Measurements from ENCODE around the gene OR2A25. TPM values are rescaled to one million over a fixed set of nuclear protein-coding genes. Genes with fewer than 3 reads are reported as not detected.

OR2A25 gene
- polyA plus RNA-seq, 3 donors from 2014 or later = not detected

DNA sequence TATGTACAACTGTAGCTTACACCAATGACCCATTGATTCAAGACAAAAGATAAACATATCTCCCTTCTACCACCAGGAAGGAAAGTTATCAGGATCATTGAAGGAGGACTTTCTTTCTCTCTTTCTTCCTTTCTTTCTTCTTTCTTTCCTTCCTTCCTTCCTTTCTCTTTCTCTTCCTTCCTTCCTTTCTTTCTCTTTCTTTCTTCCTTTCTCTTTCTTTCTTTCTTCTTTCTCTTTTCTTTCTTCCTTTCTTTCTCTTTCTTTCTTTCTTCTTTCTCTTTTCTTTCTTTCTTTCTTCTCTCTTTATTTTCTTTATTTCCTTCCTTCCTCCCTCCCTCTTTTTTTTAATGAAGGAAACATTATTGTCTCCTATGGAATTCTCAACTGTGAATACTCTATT is 29.2 kb downstream of the OR2A25 start:
- H3K36me3 Mint-ChIP-seq = no peaks in the 10 kb centered on the region
- peaks cover 0 to 2% (median 1%) of the 10 kb centered on the region in 3 donors for H3K27me3 Mint-ChIP-seq (ENCODE audit: low read depth in 3 of 3)
- no peak overlapping the region for H3K27ac Mint-ChIP-seq
- peaks cover 0 to 2% (median 0%) of the 10 kb centered on the region in 6 donors for H3K9me3 Mint-ChIP-seq
- H3K4me3 Mint-ChIP-seq = no peak overlapping the region
- no peak for DNase-seq
- no peaks in the 10 kb centered on the region for H3K4me1 Mint-ChIP-seq

DNA sequence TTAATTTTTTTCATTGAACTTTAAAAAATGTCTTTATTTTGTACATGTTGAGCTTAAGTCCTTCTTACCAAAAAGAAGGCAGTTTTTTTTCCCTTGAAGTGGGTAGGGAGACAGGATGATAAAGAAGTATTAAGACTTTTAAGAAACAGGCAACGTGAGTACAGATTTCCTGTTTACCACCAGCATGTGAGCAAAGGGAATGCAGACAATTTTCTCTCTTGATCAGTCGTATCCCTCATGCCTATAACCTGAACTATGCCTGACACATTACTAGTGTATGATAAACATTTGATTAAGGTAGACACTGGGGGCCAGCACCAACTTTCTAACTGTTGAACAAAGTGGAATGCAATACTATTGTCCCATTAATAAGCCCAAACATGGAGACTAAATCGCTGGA is 31.0 kb downstream of the OR2A25 start:
- Mint-ChIP-seq H3K27me3 (ENCODE audit: low read depth in 3 of 3) (peaks cover 0 to 2% (median 1%) of the 10 kb centered on the region in 3 donors), H3K9me3 (peaks cover 0 to 3% (median 0%) of the 10 kb centered on the region in 6 donors), H3K27ac (no peak overlapping the region), H3K4me3 (no peak overlapping the region), H3K36me3 (no peaks in the 10 kb centered on the region), H3K4me1 (no peaks in the 10 kb centered on the region)
- no peak for DNase-seq

DNA sequence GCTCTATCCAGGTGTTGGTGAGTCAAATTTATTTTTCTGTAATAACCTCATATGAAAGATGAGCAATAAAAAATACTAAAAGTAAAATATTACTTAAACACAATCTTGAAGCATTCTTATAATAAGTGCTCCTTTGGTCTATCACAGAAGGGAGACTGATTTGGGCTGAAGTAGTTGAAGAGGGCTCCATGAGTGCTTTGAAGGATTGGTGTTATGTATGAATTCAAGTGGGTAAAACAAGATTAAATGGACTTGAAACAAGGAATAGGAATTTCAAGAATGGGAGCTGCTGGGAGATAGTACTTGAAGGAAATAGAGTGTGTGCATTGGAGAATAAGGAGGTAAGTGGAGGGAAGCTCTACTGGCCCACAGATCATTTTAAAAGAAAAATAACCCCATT is 32.4 kb downstream of the OR2A25 start:
- Mint-ChIP-seq H3K4me1 (no peaks in the 10 kb centered on the region), H3K27me3 (ENCODE audit: low read depth in 3 of 3) (peaks cover 0 to 2% (median 1%) of the 10 kb centered on the region in 3 donors), H3K27ac (no peak overlapping the region), H3K36me3 (no peaks in the 10 kb centered on the region), H3K9me3 (peaks cover 0 to 3% (median 0%) of the 10 kb centered on the region in 6 donors), H3K4me3 (no peak overlapping the region)
- no peak for DNase-seq

DNA sequence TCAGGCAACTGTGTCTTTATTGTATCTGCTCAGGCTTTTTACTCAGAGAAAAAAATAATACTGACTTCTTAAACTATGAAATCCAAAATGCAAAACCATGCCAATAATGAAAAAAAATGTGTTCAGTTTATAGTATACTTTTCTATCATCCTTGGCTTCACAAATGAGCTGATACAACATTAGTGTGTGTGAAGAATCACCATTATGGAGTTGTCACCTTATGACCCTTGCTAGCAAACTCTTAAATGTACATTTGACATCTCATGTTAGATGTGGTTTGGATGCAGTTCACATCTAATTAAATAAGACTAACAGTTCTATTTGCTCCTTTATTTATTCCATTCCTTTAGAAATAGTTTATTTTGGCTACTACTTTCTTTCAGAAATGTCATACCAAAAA is 35.6 kb downstream of the OR2A25 start:
- Mint-ChIP-seq H3K27me3 (ENCODE audit: low read depth in 3 of 3) (peaks cover 0 to 3% (median 3%) of the 10 kb centered on the region in 3 donors), H3K4me1 (no peaks in the 10 kb centered on the region), H3K9me3 (peaks cover 0 to 3% (median 0%) of the 10 kb centered on the region in 6 donors), H3K4me3 (no peak overlapping the region), H3K27ac (no peak overlapping the region), H3K36me3 (no peaks in the 10 kb centered on the region)
- DNase-seq = no peak

- no peak for DNase-seq
- Mint-ChIP-seq H3K27me3 (ENCODE audit: low read depth in 3 of 3) (peaks cover 3 to 4% (median 3%) of the 10 kb centered on the region in 3 donors), H3K9me3 (peaks cover 0 to 2% (median 0%) of the 10 kb centered on the region in 6 donors), H3K36me3 (no peaks in the 10 kb centered on the region), H3K27ac (no peak within 1 kb of the TSS), H3K4me3 (no peak within 1 kb of the TSS), H3K4me1 (no peaks in the 10 kb centered on the region)
Observed at GRCh38 chr7:144109283-144109682, 39.7 kb downstream of the OR2A25 start, which contains the start of gene OR2A2. Gene OR2A2 (plus strand): TSS chr7:144109583. CDS start chr7:144109583, 0 bp downstream.

GRCh38 chr7:144110272-144110671 is 40.7 kb downstream of the OR2A25 start:
- DNase-seq = no peak
- Mint-ChIP-seq H3K27me3 (ENCODE audit: low read depth in 3 of 3) (peaks cover 3 to 4% (median 3%) of the 10 kb centered on the region in 3 donors), H3K9me3 (no peaks in the 10 kb centered on the region)

DNA sequence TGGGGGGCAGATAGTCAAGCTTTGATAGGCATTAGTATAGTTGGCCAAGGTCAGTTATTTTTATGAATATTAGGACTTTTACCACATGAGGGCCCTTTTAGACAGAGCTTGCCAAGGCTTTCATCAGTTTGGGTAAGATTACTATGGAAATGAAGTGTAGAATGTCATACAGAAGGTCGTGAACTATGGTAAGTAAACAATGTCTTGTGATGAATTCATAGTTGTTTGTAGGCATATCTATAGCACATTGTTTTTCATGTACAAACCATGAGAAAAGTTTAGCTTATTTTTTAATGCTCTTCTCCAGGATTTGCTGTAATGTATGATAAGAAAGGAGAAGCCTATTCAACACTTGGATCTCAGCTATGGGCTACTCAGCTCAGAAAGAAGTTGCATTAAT is 44.0 kb downstream of the OR2A25 start:
- Mint-ChIP-seq H3K36me3 (no peaks in the 10 kb centered on the region), H3K9me3 (no peaks in the 10 kb centered on the region), H3K4me1 (no peaks in the 10 kb centered on the region), H3K4me3 (no peak overlapping the region), H3K27me3 (ENCODE audit: low read depth in 3 of 3) (peaks cover 0 to 4% (median 3%) of the 10 kb centered on the region in 3 donors), H3K27ac (no peak overlapping the region)
- DNase-seq = no peak

More at GRCh38 chr7:144110272-144110671, 40.7 kb downstream of the OR2A25 start:
- Mint-ChIP-seq H3K36me3 (no peaks in the 10 kb centered on the region), H3K4me3 (no peak overlapping the region), H3K27ac (no peak overlapping the region), H3K4me1 (no peaks in the 10 kb centered on the region)

- no peaks in the 10 kb centered on the region for H3K4me1 Mint-ChIP-seq
- no peak overlapping the region for H3K27ac Mint-ChIP-seq
- no peaks in the 10 kb centered on the region for H3K36me3 Mint-ChIP-seq
- peaks cover 0 to 1% (median 0%) of the 10 kb centered on the region in 3 donors for H3K27me3 Mint-ChIP-seq (ENCODE audit: low read depth in 3 of 3)
- H3K4me3 Mint-ChIP-seq = no peak overlapping the region
- no peaks in the 10 kb centered on the region for H3K9me3 Mint-ChIP-seq
- DNase-seq = no peak
Observed at GRCh38 chr7:144118341-144118740, 48.7 kb downstream of the OR2A25 start.

- no peaks in the 10 kb centered on the region for H3K36me3 Mint-ChIP-seq
- H3K4me3 Mint-ChIP-seq = no peak within 1 kb of the TSS
- no peak for DNase-seq
- H3K4me1 Mint-ChIP-seq = no peaks in the 10 kb centered on the region
- H3K27me3 Mint-ChIP-seq (ENCODE audit: low read depth in 3 of 3) = peaks cover 0 to 7% (median 0%) of the 10 kb centered on the region in 3 donors
- H3K27ac Mint-ChIP-seq = no peak within 1 kb of the TSS
- no peaks in the 10 kb centered on the region for H3K9me3 Mint-ChIP-seq
Observed at GRCh38 chr7:144122876-144123275, 53.3 kb downstream of the OR2A25 start, which contains the start of gene OR2A14. Gene OR2A14 (plus strand): TSS chr7:144123176. CDS start chr7:144129113, 5,937 bp downstream.

Other genes with a start within 250 kb of the OR2A25 start
- 10 to 100 TPM; 11.4 to 20.1 (median 14.9) TPM for gene TCAF1, start 167.6 kb upstream of the OR2A25 start, polyA plus RNA-seq
- gene OR2F2, start 134.6 kb upstream of the OR2A25 start, polyA plus RNA-seq = not detected
- not detected for gene OR2F1, start 115.0 kb upstream of the OR2A25 start, polyA plus RNA-seq
- not detected for gene OR6B1, start 69.5 kb upstream of the OR2A25 start, polyA plus RNA-seq
- not detected for gene OR2A5, start 20.9 kb upstream of the OR2A25 start, polyA plus RNA-seq
- gene OR2A12, start 16.5 kb downstream of the OR2A25 start, polyA plus RNA-seq = not detected
- not detected for gene OR2A2, start 39.8 kb downstream of the OR2A25 start, polyA plus RNA-seq
- gene OR2A14, start 53.4 kb downstream of the OR2A25 start, polyA plus RNA-seq = not detected
- gene CTAGE4, start 113.7 kb downstream of the OR2A25 start, polyA plus RNA-seq = not detected
- not detected for gene ARHGEF35, start 126.0 kb downstream of the OR2A25 start, polyA plus RNA-seq
- gene OR2A42, start 169.8 kb downstream of the OR2A25 start, polyA plus RNA-seq = not detected
- not detected for gene OR2A7, start 195.0 kb downstream of the OR2A25 start, polyA plus RNA-seq
- gene CTAGE8, start 199.5 kb downstream of the OR2A25 start, polyA plus RNA-seq = not detected
- not detected for gene OR2A1, start 242.6 kb downstream of the OR2A25 start, polyA plus RNA-seq

Measured in immature natural killer cell (primary cell).